ENCODE data around the gene PTGES2.
"Not testable (repeated sequence)": the region's sequence is repeated elsewhere in the genome, so short reads cannot be mapped to it uniquely, and the experiment has no call there.

Gene PTGES2

DNA sequence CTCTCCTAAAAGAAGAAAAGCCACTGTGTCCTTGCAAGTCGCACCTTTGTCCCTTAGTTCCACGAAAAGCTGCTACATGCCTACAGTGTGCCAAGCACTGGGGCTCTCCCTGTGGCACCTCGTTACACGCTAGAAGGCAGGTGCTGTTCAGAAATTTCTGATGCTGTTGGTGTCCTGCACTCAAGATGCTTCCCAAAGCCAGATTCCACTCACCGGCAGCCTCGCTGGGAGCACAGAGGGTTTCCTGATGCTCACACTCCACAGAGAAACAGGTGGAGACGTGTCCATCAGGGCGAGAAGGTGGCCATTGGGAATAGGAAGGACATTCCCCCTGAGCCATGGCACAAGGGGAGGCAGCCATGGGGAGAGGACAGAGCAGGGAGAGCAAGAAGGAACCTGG is 3.8 kb upstream of the PTGES2 start:
- H3K36me3 Mint-ChIP-seq (ENCODE audit: low read depth); H3K27ac Mint-ChIP-seq; H3K4me3 Mint-ChIP-seq; H3K9me3 Mint-ChIP-seq: not testable (repeated sequence)
- peaks cover 22% of the 10 kb centered on the region for H3K4me1 Mint-ChIP-seq (ENCODE audit: low read depth)
- H3K27me3 Mint-ChIP-seq (ENCODE audit: low read depth), result peaks cover 35% of the 10 kb centered on the region

DNA sequence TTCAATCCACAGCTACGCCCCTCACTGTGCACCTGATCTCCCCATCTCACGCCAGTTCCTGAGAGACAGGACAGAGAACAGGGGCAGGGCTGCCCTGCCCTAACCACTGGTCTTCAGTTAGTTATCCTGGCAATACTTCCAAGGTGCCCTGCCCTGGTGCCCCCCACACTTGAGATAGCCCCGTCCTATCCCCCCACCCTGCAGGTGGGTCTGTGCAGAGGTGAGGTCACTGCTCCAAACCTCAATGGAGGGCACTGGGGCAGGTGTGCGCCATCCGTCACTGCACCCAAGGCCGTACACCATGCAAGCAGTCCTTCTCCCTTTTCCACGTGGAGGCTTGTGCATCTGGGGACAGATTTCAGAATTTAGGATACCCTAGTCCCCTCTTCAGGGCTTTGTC is 3.1 kb upstream of the PTGES2 start:
- H3K36me3 Mint-ChIP-seq (ENCODE audit: low read depth); H3K27ac Mint-ChIP-seq; H3K9me3 Mint-ChIP-seq; H3K4me3 Mint-ChIP-seq: not testable (repeated sequence)
- Mint-ChIP-seq H3K4me1 (ENCODE audit: low read depth) (peaks cover 25% of the 10 kb centered on the region), H3K27me3 (ENCODE audit: low read depth) (peaks cover 31% of the 10 kb centered on the region)

- Mint-ChIP-seq H3K27me3 (ENCODE audit: low read depth) (peaks cover 26% of the 10 kb centered on the region), H3K4me1 (ENCODE audit: low read depth) (peaks cover 30% of the 10 kb centered on the region), H3K27ac (peak overlapping the region; percentile 62), H3K4me3 (peak overlapping the region; percentile 42)
- not testable (repeated sequence) for H3K9me3 Mint-ChIP-seq; H3K36me3 Mint-ChIP-seq (ENCODE audit: low read depth)
Observed at GRCh38 chr9:128129976-128130590, 2.6 kb upstream of the PTGES2 start.

DNA sequence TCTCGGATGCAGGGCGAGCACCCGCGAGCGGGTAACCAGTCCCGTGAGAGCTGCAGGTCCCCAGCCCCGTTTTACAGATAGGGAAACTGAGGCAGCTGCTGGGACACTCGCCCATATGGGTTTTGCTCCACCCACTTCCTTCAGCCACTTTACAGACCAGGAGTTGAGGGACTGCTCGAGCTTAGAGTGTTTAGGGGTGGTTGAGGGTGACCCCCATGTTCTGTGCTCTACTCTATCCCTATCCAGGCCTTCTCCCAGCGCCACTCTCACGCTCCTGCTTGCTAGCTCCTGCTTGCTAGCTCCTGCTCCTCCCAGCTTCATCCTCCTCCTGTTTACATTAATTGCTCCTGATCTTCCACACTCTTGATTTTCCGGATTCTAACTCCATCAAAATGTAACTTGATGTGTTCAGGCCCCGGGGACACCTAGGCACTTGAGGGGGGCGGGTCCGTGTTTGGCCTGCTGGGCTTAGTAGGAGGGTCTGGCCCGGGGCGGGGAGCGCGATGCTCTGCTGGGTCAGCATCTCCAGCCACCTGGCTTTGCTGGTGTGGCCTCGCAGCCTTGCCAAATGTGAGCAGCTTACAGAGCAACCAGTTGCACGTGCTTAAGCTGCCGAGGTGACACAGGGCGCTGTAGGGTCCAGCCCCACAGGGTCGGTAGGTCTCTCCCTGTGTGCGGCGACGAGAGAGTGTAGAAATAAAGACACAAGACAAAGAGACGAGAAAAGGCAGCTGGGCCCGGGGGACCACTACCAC is 1.5 kb upstream of the PTGES2 start:
- peak overlapping the region; percentile 89 for H3K4me3 Mint-ChIP-seq
- H3K27ac Mint-ChIP-seq, result peak overlapping the region; percentile 95

GRCh38 chr9:128127990-128128835 is 684 bp upstream of the PTGES2 start:
- Mint-ChIP-seq H3K4me3 (peak overlapping the region; percentile 89), H3K27me3 (ENCODE audit: low read depth) (peaks cover 8% of the 10 kb centered on the region), H3K36me3 (ENCODE audit: low read depth) (no peaks in the 10 kb centered on the region), H3K9me3 (no peaks in the 10 kb centered on the region), H3K4me1 (ENCODE audit: low read depth) (peaks cover 33% of the 10 kb centered on the region), H3K27ac (peak overlapping the region; percentile 95)

More for the DNA sequence above, 1.5 kb upstream of the PTGES2 start:
- Mint-ChIP-seq H3K36me3 (ENCODE audit: low read depth) (no peaks in the 10 kb centered on the region), H3K27me3 (ENCODE audit: low read depth) (peaks cover 16% of the 10 kb centered on the region), H3K9me3 (no peaks in the 10 kb centered on the region), H3K4me1 (ENCODE audit: low read depth) (peaks cover 34% of the 10 kb centered on the region)

DNA sequence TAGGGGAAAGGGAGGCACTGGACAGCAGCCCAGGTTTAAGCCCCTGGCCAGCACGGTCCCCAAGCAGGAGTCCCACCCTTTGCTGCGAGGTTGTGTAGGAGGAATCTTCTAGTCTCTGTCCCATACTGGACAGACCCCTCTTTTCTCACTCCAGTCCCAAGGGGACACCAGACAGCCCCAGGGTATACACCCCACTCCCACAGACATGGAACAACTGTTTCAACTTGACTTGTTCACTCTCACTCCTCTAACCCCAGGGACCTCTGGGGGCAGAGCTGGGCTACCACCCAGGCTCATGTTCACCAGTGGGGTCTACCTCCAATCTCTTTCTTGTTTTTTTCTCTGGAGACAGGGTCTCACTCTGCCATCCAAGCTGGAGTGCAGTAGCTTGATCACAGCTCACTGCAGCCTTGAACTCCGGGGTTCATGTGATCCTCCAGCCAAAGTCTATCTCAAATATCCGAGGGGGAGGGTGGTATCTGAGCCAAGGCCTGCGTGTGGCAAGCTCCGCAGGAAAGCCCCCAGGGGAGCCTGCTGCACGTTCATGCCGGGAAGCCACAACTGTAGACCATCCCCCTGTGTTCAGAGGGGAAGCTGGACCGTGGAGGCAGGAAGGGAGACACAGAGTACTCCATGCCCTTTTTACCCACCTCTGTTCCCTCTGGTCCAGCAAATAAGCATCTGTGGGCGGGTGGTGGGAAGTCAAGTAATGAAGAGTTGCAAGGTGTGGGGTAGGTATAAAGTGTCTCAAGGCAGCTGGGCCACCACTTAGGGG is 1.8 kb downstream of the PTGES2 start:
- Mint-ChIP-seq H3K27me3 (ENCODE audit: low read depth) (no peaks in the 10 kb centered on the region), H3K36me3 (ENCODE audit: low read depth) (no peaks in the 10 kb centered on the region)

DNA sequence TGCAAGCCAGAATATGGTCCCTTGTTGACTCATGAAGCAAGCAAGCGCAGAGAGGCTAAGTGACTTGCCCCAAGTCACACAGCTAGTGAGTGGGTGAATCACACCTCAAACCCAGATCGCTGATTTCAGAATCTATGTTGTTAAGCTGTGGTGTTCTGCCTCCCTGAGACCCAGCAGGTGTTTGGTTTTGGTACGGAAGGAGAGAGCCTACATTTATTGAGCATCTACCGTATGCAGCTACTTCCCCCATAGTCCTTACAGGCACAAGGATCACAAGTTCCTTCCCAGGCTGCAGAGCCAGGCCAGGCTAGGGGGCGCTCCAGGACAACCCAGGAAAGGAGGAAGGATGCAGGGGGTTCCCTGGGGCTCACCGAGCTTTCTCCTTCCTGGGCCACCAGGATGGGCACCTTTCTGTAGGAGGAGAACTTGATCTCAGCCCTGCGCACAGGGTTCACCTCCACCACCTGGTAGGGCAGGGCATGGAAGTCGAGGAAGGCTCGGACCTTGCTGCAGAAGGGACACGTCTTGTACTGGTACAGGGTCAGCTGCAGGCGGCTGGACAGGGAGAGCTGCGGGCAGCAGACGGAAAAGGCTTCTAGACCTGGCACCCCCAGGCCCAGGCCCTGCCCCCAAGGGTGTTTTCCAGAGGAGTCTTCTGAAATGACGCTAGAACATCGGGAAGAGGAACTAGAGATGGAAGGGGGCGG is 2.5 kb downstream of the PTGES2 start:
- H3K27me3 Mint-ChIP-seq (ENCODE audit: low read depth), result no peaks in the 10 kb centered on the region
- H3K36me3 Mint-ChIP-seq (ENCODE audit: low read depth), result no peaks in the 10 kb centered on the region
- H3K9me3 Mint-ChIP-seq, result no peaks in the 10 kb centered on the region
- peaks cover 26% of the 10 kb centered on the region for H3K4me1 Mint-ChIP-seq (ENCODE audit: low read depth)
- H3K27ac Mint-ChIP-seq, result peak overlapping the region; percentile 49
- peak overlapping the region; percentile 31 for H3K4me3 Mint-ChIP-seq

More for the DNA sequence above, 1.8 kb downstream of the PTGES2 start:
- H3K4me3 Mint-ChIP-seq, result peak overlapping the region; percentile 78
- no peaks in the 10 kb centered on the region for H3K9me3 Mint-ChIP-seq
- no peak overlapping the region for H3K27ac Mint-ChIP-seq
- H3K4me1 Mint-ChIP-seq (ENCODE audit: low read depth), result peaks cover 27% of the 10 kb centered on the region

DNA sequence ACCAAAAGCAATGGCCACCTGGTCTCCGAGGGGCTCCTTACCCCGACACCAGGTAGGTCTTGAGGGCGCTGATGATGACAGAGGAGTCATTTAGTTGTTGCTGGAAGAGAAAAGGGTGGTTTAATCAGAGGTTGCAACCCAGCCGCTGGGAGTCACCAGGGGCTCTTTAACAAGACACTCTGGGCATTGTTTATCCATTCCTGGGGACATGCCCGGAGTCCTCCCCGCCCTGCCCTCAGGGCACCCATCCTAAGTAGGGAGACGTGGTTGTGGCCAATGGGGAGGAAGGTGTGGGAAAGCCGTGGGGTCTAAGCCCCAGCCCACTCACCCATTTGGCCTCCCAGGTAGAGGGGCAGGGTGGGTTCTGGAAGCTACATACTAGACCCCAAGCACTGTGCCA is 3.1 kb downstream of the PTGES2 start:
- Mint-ChIP-seq H3K9me3 (no peaks in the 10 kb centered on the region), H3K27ac (no peak overlapping the region), H3K4me1 (ENCODE audit: low read depth) (peaks cover 25% of the 10 kb centered on the region), H3K36me3 (ENCODE audit: low read depth) (no peaks in the 10 kb centered on the region), H3K4me3 (no peak overlapping the region), H3K27me3 (ENCODE audit: low read depth) (no peaks in the 10 kb centered on the region)

- no peaks in the 10 kb centered on the region for H3K36me3 Mint-ChIP-seq (ENCODE audit: low read depth)
- no peak overlapping the region for H3K27ac Mint-ChIP-seq
- H3K9me3 Mint-ChIP-seq, result no peaks in the 10 kb centered on the region
- no peak overlapping the region for H3K4me3 Mint-ChIP-seq
- H3K4me1 Mint-ChIP-seq (ENCODE audit: low read depth), result peaks cover 19% of the 10 kb centered on the region
- no peaks in the 10 kb centered on the region for H3K27me3 Mint-ChIP-seq (ENCODE audit: low read depth)
Observed at GRCh38 chr9:128123451-128124080, 4.0 kb downstream of the PTGES2 start.

- Mint-ChIP-seq H3K9me3 (no peaks in the 10 kb centered on the region), H3K4me3 (no peak overlapping the region), H3K27me3 (ENCODE audit: low read depth) (no peaks in the 10 kb centered on the region), H3K27ac (no peak overlapping the region), H3K4me1 (ENCODE audit: low read depth) (peaks cover 19% of the 10 kb centered on the region), H3K36me3 (ENCODE audit: low read depth) (no peaks in the 10 kb centered on the region)
Observed at GRCh38 chr9:128122809-128123175, 4.7 kb downstream of the PTGES2 start.

DNA sequence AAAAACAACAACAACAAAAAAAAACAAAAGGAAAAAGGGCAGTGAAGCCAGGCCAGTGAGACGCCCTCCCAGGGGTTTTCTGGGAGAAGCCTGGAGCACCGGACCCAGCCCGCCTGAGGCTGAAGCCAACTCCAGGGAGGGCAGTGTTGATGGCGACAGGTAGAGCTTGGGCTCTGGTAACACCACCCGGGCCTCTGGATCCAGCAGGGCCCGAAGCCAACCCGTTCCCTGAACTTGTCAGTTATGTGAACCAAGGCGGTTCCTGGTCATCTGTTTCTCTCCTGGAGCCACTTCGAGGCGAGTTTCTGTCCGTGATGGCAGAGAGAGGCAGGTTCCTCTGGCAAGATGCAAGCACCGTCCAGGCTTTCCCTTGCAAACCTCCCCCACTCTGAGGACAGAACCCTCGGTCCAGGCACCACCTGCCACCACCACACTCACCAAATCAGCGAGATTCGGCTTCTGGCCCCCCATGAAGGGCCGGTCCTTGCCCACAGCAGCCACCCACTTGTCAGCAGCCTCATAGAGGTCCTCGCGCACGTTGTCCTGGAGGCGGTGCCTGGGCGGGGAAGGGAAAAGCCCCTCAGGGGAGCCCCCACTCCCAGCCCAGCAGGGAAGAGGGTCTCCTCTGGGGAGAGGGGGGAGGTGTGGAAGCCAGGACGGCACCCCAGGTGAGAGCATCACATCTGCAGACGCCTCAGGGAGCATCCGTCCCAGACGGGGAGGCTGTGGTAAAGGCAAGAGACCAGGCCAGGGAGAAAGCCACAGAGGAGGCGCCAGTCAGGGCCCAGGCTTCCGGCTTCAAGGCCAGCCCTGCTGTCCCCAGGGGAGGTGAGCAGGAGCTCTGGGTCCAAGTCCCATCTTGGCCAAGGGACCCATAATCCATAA is 5.4 kb downstream of the PTGES2 start:
- Mint-ChIP-seq H3K9me3 (no peaks in the 10 kb centered on the region), H3K4me1 (ENCODE audit: low read depth) (peaks cover 23% of the 10 kb centered on the region), H3K27me3 (ENCODE audit: low read depth) (no peaks in the 10 kb centered on the region), H3K36me3 (ENCODE audit: low read depth) (peaks cover 3% of the 10 kb centered on the region), H3K4me3 (no peak overlapping the region), H3K27ac (no peak overlapping the region)

DNA sequence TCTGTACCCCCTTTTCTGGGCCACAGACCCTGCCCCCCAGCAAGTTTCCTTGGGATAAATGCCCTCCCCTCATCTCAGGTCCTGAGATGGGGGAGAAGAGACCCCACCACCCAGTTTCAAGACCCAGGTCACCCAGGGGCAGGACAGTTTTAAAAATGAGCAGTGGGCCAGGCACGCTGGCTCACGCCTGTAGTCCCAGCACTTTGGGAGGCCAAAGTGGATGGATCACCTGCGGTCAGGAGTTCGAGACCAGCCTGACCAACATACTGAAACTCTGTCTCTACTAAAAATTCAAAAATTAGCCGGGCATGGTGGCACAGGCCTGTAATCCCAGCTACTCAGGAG is 6.1 kb downstream of the PTGES2 start:
- Mint-ChIP-seq H3K4me3 (no peak overlapping the region), H3K27me3 (ENCODE audit: low read depth) (no peaks in the 10 kb centered on the region), H3K9me3 (no peaks in the 10 kb centered on the region), H3K36me3 (ENCODE audit: low read depth) (peaks cover 3% of the 10 kb centered on the region), H3K4me1 (ENCODE audit: low read depth) (peaks cover 21% of the 10 kb centered on the region), H3K27ac (no peak overlapping the region)

Measured in T-helper 1 cell treated with Interleukin-12 subunit alpha and Interleukin-12 subunit beta and Interleukin-4 antibody, amounts not matched to agents 30 μg/mL and 1 μg/mL, for 36 hours (primary cell).